Keratinocyte (primary cell): ENCODE measurements around the gene BRD2. TPM values are rescaled to one million over a fixed set of nuclear protein-coding genes. Genes with fewer than 3 reads are reported as not detected.

Experiments used
- DNase-seq: peaks from one replicate; pipeline ENCODE4 v3.0.0-alpha.2; 2011; ENCODE audit warnings: low read depth, missing footprints, low spot score
- FAIRE-seq: peaks from 2 replicates; lab custom pipeline; 2011; peaks lifted over from hg19 to GRCh38; lab: Jason Lieb, UNC
- H2AFZ ChIP-seq: 2 replicates; pipeline ENCODE4 v1.6.0; 2012; ENCODE audit warnings: low read length, control low read depth, inconsistent platforms; ENCODE audit not compliant: control insufficient read depth
- H3K27ac ChIP-seq: 2 replicates; pipeline ENCODE4 v1.5.1; 2011; ENCODE audit warnings: low read length; ENCODE audit not compliant: control insufficient read depth, insufficient read depth
- H3K27me3 ChIP-seq: 3 replicates; pipeline ENCODE4 v1.6.0; 2011; ENCODE audit warnings: low read length; ENCODE audit not compliant: control insufficient read depth, insufficient read depth; ENCODE audit errors: extremely low read depth
- H3K36me3 ChIP-seq, 2 experiments: 2 replicates in 1 of 2; 3 replicates in 1 of 2; pipeline ENCODE4 v1.5.1; 2011; ENCODE audit warnings: low read length in 2 of 2, mild to moderate bottlenecking in 1 of 2; ENCODE audit not compliant: control insufficient read depth in 2 of 2, insufficient read depth in 2 of 2; ENCODE audit errors: extremely low read depth in 1 of 2
- H3K4me1 ChIP-seq: 3 replicates; pipeline ENCODE4 v1.5.1; 2011; ENCODE audit warnings: low read length; ENCODE audit not compliant: control insufficient read depth, insufficient read depth; ENCODE audit errors: extremely low read depth
- H3K4me2 ChIP-seq: 3 replicates; pipeline ENCODE4 v1.6.0; 2011; ENCODE audit warnings: low read depth, low read length; ENCODE audit not compliant: control insufficient read depth, insufficient read depth; ENCODE audit errors: extremely low read depth
- H3K4me3 ChIP-seq, 3 experiments: fragments of 200-600 bp in 1 of 3; sonication (generic) in 1 of 3; 2 replicates in 2 of 3; 3 replicates in 1 of 3; pipeline ENCODE4 v1.5.1; 2011 to 2016; ENCODE audit warnings: low read length in 3 of 3, mild to moderate bottlenecking in 3 of 3, control low read depth in 2 of 3, inconsistent platforms in 1 of 3, low read depth in 1 of 3, mixed read lengths in 1 of 3, mixed run types in 1 of 3, moderate library complexity in 1 of 3; ENCODE audit not compliant: control insufficient read depth in 2 of 3, insufficient read depth in 2 of 3; ENCODE audit errors: extremely low read depth in 1 of 3
- H3K79me2 ChIP-seq: 2 replicates; pipeline ENCODE4 v1.6.0; 2012; ENCODE audit warnings: low read length; ENCODE audit not compliant: control insufficient read depth, insufficient read depth
- H3K9ac ChIP-seq: 3 replicates; pipeline ENCODE4 v1.6.0; 2011; ENCODE audit warnings: low read length; ENCODE audit not compliant: control insufficient read depth, insufficient read depth; ENCODE audit errors: extremely low read depth
- H3K9me1 ChIP-seq: 3 replicates; pipeline ENCODE4 v1.6.0; 2011; ENCODE audit warnings: low read length; ENCODE audit not compliant: control insufficient read depth, insufficient read depth; ENCODE audit errors: extremely low read depth
- H3K9me3 ChIP-seq: 2 replicates; pipeline ENCODE4 v1.5.1; 2012; ENCODE audit warnings: low read depth, low read length; ENCODE audit not compliant: control insufficient read depth
- H4K20me1 ChIP-seq: 3 replicates; pipeline ENCODE4 v1.6.0; 2011; ENCODE audit warnings: low read length; ENCODE audit not compliant: control insufficient read depth, insufficient read depth; ENCODE audit errors: extremely low read depth
- CTCF ChIP-seq, 3 experiments: IDR thresholded peaks in 1 of 3; conservative IDR thresholded peaks in 1 of 3; optimal IDR thresholded peaks in 1 of 3; 2 replicates in 2 of 3; 3 replicates in 1 of 3; pipeline versions ENCODE3 to v1.5.1; 2011; ENCODE audit warnings: low read length in 3 of 3, mild to moderate bottlenecking in 3 of 3, moderate library complexity in 2 of 3, control low read depth in 1 of 3, inconsistent platforms in 1 of 3; ENCODE audit not compliant: insufficient read depth in 2 of 3; ENCODE audit errors: extremely low read depth in 1 of 3
- EZH2 ChIP-seq: IDR thresholded peaks from one replicate; pipeline ENCODE4 v1.6.1; 2012; ENCODE audit warnings: inconsistent platforms, mild to moderate bottlenecking, low read length, moderate library complexity
- dilution Hi-C: fragments of 300-500 bp; cut with MboI; formaldehyde crosslinking; loops from one replicate; pipeline ENCODE4 v1.7.0; 2020; ENCODE audit warnings: low sequenced_read_pairs; ENCODE audit not compliant: extremely low pct_ligation_motif_present
- polyA minus RNA-seq, 3 experiments: library from RNA; depleted of rRNA, polyadenylated mRNA; stranded (reverse); fragments of >200 nt; gene quantifications; 1 replicate in 1 of 3; 2 replicates in 1 of 3; 3 replicates in 1 of 3; pipeline ENCODE4 v1.2.3, GENCODE V29; 2011
- polyA plus RNA-seq, 5 experiments: library from polyadenylated mRNA; depleted of rRNA in 3 of 5; stranded (reverse) in 3 of 5; stranded (forward) in 1 of 5; unstranded in 1 of 5; fragments of >200 nt; gene quantifications; 1 replicate in 1 of 5; 2 replicates in 3 of 5; 3 replicates in 1 of 5; pipeline versions ENCODE4 v1.2.1 to v1.2.3, GENCODE V29; 2011 to 2012; ENCODE audit warnings: missing spikeins in 2 of 5, low read depth in 1 of 5, low replicate concordance in 1 of 5

BRD2 gene
- polyA plus RNA-seq (82.9 to 171 TPM (median 121 TPM) in 3 replicates), polyA minus RNA-seq (58.7 to 120 TPM (median 91.2 TPM) in 3 replicates)
- 157 TPM for polyA plus RNA-seq (2011; ENCODE audit: low read depth)
- 79.9 and 133 TPM in 2 replicates for polyA plus RNA-seq (2011; cell fraction: cytosol; rRNA removed)
- 260 and 305 TPM in 2 replicates for polyA plus RNA-seq (2011; cell fraction: nucleus; rRNA removed)
- polyA plus RNA-seq (2012; ENCODE audit: low replicate concordance): 117 and 130 TPM in 2 replicates
- polyA minus RNA-seq (2011; cell fraction: cytosol; rRNA and poly(A)+ RNA removed): 31.8 TPM
- polyA minus RNA-seq (2011; cell fraction: nucleus; rRNA and poly(A)+ RNA removed): 66.1 and 108 TPM in 2 replicates

- peaks cover 8% of the 10 kb centered on the region for H3K4me1 ChIP-seq
- dilution Hi-C loops: no loop called here
- H3K4me3 ChIP-seq: peak within 1 kb of the TSS; percentile 58 to 87 (median 74)
- H3K9me1 ChIP-seq: no peaks in the 10 kb centered on the region
- peak within 1 kb of the TSS; percentile 88 for H2AFZ ChIP-seq
- H4K20me1 ChIP-seq: peaks cover 10% of the 10 kb centered on the region
- H3K27me3 ChIP-seq: no peaks in the 10 kb centered on the region
- peaks cover 23% of the 10 kb centered on the region for H3K79me2 ChIP-seq
- no peaks in the 10 kb centered on the region for H3K9me3 ChIP-seq
- TF ChIP-seq CTCF (optimal IDR thresholded peaks at IDR 0.05 in 1 of 3, IDR thresholded peaks at IDR 0.05 in 1 of 3, conservative IDR thresholded peaks at IDR 0.05 in 1 of 3; ENCODE audit: extremely low read depth in 1 of 3, insufficient read depth in 2 of 3, low read length in 3 of 3): no peak
- TF ChIP-seq EZH2: no peak
- no peak for FAIRE-seq
- peak within 1 kb of the TSS; percentile 100 for H3K27ac ChIP-seq
- DNase-seq: no peak
- peak within 1 kb of the TSS; percentile 92 for H3K4me2 ChIP-seq
- peaks cover 9 to 12% of the 10 kb centered on the region in 2 experiments for H3K36me3 ChIP-seq
- H3K9ac ChIP-seq: peak within 1 kb of the TSS; percentile 100
These were observed at the start of gene BRD2 for GRCh38 chr6:32968093-32968866. Gene BRD2 (plus strand): TSS chr6:32968594. CDS start chr6:32972899, 4,305 bp downstream.

GRCh38 chr6:32920715-32921114 is 47.7 kb upstream of the BRD2 start:
- H4K20me1 ChIP-seq: no peaks in the 10 kb centered on the region
- peaks cover 2% of the 10 kb centered on the region for H3K27me3 ChIP-seq
- no peaks in the 10 kb centered on the region for H3K36me3 ChIP-seq
- TF ChIP-seq EZH2 (no peak), CTCF (optimal IDR thresholded peaks at IDR 0.05 in 1 of 3, IDR thresholded peaks at IDR 0.05 in 1 of 3, conservative IDR thresholded peaks at IDR 0.05 in 1 of 3; ENCODE audit: extremely low read depth in 1 of 3, insufficient read depth in 2 of 3, low read length in 3 of 3) (no peak)
- H3K79me2 ChIP-seq: no peaks in the 10 kb centered on the region
- H3K4me1 ChIP-seq: no peaks in the 10 kb centered on the region
- dilution Hi-C loops: no loop called here
- H3K9me3 ChIP-seq: no peaks in the 10 kb centered on the region
- H3K9me1 ChIP-seq: no peaks in the 10 kb centered on the region
- no peak for FAIRE-seq
- H2AFZ ChIP-seq: no peak overlapping the region
- no peak overlapping the region for H3K27ac ChIP-seq
- no peak for DNase-seq
- no peak overlapping the region for H3K4me2 ChIP-seq
- H3K9ac ChIP-seq: no peak overlapping the region
- H3K4me3 ChIP-seq: no peak overlapping the region
